ENCODE results near the gene SLC38A7.
"Not testable (repeated sequence)": the region's sequence is repeated elsewhere in the genome, so short reads cannot be mapped to it uniquely, and the experiment has no call there.

The SLC38A7 gene

DNA sequence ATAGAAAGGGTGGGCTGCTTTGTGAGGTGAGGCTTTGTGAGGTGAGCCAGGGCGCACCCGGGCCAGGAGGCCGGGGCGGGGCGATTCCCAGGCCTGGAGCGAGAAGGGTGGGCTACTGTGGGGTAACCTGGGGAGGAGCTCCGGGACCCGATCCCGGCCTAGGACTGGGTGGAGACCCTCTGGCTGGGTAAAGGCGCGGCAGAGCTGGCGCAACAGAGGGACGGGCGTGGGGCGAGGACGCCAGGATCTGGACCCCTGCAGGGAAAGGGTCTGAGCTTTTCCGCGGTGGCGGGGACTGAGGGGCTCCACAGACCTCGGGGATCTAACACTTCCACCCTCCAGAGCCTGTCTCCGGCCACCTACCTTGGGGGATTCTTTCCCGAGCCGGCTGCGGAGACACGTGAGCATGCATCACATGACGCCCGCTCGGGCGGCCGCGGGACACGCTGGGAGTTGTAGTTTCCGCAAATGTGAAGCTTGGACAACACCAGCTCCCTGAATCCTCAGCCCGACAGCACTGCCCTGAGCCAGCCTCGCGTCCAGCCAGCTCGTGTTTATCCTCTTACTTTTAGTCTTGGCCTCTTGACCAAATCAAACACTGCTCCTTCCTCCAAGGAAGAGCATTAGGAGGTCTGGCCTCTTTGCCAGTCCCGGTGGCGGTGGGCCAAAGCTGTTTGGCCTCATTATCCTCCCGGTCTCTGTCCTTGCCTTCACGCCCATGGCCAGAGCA, at the start of gene SLC38A7:
TSS of gene SLC38A7 (minus strand) at position 417 of the 730 bp plus-strand sequence. CDS start 4,644 bp downstream, outside the sequence.
- DNase-seq, result peak; percentile 85
- in situ Hi-C loops (cut with HindIII; ENCODE audit: low pct_ligation_motif_present, low pct_unique_long_range_greater_than_20kb, low sequenced_read_pairs), result no loop called here

DNA sequence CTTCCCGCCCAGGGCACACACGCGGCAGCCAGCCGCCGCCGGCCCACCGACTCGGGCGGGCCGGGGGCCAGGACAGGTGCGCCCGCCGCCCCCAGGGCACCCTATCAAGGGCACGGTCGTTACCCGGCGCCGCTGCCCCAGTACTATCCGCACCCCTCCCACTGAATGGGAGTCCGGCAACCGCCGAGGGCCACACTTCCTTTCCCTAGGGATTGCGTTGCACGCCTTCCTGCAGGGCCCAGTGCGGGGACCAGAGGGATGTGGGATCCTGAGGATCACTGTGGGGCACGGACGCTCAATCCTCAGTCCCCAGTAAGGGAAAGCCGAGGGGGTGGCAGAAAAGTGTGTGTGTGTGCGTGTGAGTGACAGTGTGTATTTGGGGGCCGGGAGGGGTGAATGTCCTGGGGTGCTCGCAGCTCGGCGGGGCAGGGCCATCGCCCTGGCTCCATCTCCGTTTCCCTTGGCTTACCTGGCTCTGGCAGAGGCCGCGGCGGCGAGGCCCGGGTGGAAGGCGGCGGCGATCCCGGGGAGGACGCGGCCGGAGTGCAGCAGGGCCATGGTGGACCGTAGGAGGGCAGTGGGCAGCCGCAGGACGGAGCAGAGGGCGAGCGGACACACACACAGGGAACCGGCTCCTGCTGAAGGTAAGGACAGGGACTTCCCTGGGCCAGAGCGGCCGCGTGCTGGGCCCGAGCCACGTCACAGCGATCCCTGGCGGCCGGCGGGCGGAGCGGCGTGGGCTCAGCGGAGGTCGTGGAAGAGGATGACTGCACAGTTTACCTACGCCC, 49.3 kb upstream of the SLC38A7 start, which contains the start of gene GOT2:
TSS of gene GOT2 (minus strand) at position 646 of the 788 bp plus-strand sequence. CDS start at position 558, 88 bp downstream.
- in situ Hi-C loops (cut with HindIII; ENCODE audit: low pct_ligation_motif_present, low pct_unique_long_range_greater_than_20kb, low sequenced_read_pairs), result no loop called here
- DNase-seq, result peak; percentile 91

DNA sequence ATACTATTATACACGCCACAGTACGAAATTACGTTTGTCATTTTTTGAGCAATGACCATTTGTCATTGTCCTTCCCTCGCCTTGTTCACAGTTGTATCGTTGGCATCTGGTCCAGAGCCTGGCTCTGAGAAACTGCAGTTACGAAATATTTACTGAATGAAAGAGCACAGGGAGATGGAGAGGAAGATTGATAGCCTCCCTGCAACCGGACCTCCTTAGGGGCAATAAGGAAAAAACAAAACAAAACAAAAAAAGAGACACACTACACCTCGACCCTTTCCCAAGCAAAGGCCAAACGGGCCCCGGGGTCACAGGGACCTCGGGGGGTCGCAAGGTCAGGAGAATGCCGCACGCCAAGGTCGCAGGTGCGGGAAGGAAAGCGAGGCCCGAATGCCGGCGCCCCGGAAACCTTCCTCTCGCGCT, 48.7 kb upstream of the SLC38A7 start:
- DNase-seq, result peak; percentile 23
- in situ Hi-C loops (cut with HindIII; ENCODE audit: low pct_ligation_motif_present, low pct_unique_long_range_greater_than_20kb, low sequenced_read_pairs), result no loop called here

DNA sequence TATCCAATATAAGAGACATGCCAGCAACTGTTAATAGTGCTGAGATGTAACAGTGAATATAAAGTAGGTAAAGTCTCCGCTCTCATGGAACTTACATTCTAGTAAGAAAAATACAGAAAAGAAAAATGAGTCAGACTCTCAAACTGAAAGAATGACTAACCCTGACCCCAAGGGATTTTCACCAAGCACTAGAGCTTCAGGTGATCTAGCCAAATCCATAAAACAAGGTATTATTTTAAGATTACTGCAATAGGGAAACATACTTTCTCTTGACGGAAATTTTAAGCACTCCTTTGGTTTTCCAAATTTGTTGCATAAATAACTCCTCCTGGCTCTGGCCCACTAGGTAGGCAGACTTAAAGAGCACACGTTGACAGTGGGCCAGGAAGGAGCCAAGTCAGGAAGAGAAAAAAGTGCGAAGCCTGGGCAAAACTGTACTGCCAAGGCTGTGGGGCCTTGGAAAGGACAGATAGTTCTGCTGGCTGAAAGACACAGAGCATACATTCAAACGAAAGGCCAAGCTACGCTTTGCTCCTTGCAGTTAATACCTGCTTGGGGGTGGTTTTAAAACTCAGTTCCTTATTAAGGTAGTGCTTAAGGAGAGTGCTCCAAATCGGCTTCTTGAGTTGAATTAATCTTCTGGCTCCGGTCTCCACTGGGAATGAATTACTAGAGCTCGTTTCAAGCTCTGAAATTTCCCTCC, 48.1 kb upstream of the SLC38A7 start:
- in situ Hi-C loops (cut with HindIII; ENCODE audit: low pct_ligation_motif_present, low pct_unique_long_range_greater_than_20kb, low sequenced_read_pairs), result no loop called here
- DNase-seq, result peak; percentile 63

DNA sequence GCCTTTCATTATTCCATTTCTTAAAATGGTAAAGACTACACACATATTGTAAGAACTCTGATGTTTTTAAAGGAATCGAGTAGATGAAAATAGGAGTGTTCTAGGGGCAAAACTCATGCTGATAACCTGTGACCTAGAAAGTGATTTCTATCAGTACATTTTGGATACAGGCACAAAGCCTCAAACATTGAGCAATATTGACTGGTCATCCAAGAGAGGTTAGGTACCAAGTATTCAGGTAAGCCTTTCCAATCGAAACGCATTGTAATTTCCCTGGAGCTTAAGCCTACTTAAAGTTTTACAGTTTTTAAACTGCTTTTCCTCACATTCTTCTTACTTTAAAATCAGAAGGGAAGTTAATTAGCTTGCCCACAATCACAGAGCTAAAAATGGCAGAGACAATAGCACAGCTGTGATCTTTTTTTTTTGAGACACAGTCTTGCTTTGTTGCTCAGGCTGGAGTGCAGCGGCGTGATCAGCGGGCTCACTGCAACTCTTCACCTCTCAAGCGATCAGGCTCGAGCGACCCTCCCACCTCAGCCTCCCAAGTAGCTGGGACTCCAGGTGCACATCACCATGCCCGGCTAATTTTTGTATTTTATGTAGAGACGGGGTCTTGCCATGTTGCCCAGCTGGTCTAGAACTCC, 46.3 kb upstream of the SLC38A7 start:
- in situ Hi-C loops (cut with HindIII; ENCODE audit: low pct_ligation_motif_present, low pct_unique_long_range_greater_than_20kb, low sequenced_read_pairs), result no loop called here
- DNase-seq, result no peak

DNA sequence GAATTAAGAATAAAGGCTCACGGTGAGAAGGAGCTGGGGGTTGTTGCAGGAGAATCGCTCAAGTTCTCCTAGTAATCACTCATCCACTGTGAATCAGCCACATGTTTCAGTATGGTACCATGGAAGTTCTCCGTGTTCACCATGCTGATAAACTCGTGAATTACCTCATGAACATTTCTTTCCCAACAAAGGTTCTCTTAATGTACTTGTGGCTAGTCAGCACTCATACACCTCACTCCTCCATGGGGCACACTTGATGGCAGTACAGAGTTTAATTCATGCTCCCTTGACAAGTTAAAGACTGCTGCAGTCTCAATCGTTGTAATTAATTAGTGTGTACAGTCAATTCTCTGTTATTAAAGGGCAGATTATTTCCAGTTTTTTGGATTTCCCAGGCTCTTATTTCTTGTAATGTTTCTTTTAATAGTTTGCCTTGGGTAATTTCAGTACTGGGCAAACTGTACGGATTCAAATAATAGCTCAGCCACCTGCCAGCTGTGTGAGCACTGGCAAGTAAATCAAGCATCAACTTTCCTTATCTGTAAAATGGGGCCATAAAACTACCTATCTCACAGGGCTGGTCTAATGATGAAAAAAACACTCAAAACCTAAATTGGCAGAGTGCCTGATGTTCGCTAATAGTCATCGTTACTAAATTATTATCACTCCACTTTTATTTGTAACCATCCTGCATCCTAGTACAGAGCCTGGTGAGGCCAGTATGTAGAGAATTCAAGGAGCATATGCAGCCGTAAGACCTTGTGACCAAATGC, 43.4 kb upstream of the SLC38A7 start:
- in situ Hi-C loops (cut with HindIII; ENCODE audit: low pct_ligation_motif_present, low pct_unique_long_range_greater_than_20kb, low sequenced_read_pairs), result no loop called here

DNA sequence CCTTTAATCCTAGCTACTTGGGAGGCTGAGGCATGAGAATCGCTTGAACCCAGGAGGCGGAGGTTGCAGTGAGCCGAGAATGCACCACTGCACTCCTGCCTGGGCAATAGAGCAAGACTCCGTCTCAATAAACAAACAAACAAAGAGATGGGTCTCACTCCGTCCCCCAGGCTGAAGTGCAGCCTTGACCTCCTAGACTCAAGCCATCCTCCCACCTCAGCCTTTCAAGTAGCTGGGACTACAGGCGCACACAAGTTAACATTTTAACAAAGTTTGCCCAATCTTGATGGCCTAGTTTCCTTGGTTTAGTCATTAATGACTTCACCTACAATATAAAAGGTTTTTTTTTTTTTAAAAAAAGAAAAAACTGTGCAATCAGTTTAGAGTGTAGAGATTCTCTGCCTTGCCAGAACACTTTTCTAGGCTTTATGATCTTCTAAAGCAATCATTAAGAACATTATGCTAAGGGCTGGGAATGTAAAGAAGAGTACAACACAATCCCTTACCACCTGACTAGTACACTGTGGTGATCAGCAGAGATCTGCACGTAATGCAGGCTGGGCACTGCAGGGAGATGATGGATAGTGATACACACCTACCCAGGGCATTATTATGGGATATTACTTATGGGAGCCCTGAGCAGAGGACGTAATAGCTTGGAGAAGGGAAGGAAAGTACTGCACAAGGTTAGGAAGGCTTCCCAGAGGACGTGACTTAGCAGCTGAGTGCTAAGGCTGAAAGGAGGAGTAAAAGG, 42.6 kb upstream of the SLC38A7 start:
- no peak for DNase-seq
- in situ Hi-C loops (cut with HindIII; ENCODE audit: low pct_ligation_motif_present, low pct_unique_long_range_greater_than_20kb, low sequenced_read_pairs), result no loop called here

More for the DNA sequence above, 43.4 kb upstream of the SLC38A7 start:
- DNase-seq, result no peak

DNA sequence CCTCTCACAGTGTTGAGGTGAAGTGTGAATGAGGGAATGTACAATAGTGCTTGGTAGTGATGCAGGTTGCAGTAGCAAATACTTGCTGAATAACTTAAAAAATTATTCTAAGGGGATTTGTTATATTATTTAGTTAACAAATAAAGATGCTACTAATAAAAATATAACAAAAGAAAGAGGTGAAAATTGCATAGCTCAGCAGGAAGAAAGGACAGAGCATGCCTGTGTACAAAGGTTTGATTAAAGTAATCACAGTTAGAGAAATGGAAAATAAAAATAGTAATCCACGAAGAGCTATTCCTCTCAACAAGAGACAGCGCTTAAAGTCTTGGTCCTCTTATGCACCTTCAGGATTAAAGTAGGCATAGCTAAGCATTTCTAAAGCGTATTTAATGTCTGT, 38.5 kb upstream of the SLC38A7 start:
- DNase-seq, result no peak
- in situ Hi-C loops (cut with HindIII; ENCODE audit: low pct_ligation_motif_present, low pct_unique_long_range_greater_than_20kb, low sequenced_read_pairs), result no loop called here

GRCh38 chr16:58717994-58718393, 33.4 kb upstream of the SLC38A7 start:
- in situ Hi-C loops (cut with HindIII; ENCODE audit: low pct_ligation_motif_present, low pct_unique_long_range_greater_than_20kb, low sequenced_read_pairs), result no loop called here
- no peak for DNase-seq

DNA sequence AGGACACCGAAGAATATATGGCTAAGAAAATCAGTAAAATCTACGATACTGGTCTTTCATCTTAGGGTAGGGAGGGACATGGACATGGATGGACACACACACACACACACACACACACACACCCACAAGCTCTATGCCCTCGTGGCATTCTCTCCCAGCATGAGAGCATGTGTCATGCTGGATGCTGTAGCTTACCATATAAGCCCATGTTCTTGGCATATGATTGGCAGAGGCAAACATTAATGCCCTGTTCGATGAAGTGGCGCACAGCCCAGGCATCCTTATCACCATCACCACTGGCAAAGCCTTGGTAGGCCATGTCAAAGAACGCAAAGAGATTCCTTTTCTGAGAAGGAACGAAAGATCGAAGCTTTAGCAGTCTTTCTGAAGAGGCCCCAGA, 31.9 kb upstream of the SLC38A7 start:
- in situ Hi-C loops (cut with HindIII; ENCODE audit: low pct_ligation_motif_present, low pct_unique_long_range_greater_than_20kb, low sequenced_read_pairs), result no loop called here
- no peak for DNase-seq

GRCh38 chr16:58713742-58714141, 29.2 kb upstream of the SLC38A7 start:
- in situ Hi-C loops (cut with HindIII; ENCODE audit: low pct_ligation_motif_present, low pct_unique_long_range_greater_than_20kb, low sequenced_read_pairs), result no loop called here
- no peak for DNase-seq

DNA sequence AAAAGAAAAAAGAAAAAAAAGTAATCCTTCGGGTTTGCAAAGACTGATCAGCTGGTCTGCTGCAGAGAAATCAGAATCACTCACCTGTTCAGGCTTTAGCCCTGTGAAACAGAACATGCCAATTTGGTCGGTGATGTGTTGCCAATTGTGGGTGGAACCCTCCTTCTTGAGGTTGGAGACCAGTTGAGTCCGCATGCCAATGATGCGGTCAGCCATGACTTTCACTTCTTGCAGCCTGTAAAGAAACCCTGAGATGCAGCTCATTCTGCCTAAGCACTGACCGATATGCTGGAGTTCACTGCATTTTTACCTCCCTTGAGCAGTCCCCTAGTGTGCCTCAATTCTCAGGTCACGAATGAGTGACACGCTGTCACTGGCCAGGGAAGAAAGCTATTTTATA, 24.8 kb upstream of the SLC38A7 start:
- in situ Hi-C loops (cut with HindIII; ENCODE audit: low pct_ligation_motif_present, low pct_unique_long_range_greater_than_20kb, low sequenced_read_pairs), result no loop called here
- peak; percentile 86 for DNase-seq

- DNase-seq, result no peak
- in situ Hi-C loops (cut with HindIII; ENCODE audit: low pct_ligation_motif_present, low pct_unique_long_range_greater_than_20kb, low sequenced_read_pairs), result no loop called here
Observed at GRCh38 chr16:58699151-58699550, 14.6 kb upstream of the SLC38A7 start.

DNA sequence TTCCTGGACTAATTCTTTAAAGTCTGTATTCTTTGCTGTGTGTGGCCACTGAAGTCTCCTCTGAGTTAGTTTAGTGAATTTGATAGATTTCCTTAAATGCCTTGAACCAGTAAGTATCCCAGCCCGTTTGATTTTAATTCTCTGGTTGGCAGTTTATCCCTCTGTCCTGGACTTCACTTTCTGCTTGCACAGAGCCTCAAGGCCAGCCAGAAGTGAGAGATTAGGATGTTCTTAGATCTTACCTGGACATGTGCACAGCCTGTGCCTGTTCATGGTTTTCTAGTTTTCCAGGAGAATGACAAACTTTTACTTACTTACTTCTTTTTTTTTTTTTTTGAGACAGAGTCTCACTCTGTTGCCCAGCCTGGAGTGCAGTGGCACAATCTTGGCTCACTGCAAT, 10.8 kb upstream of the SLC38A7 start:
- in situ Hi-C loops (cut with HindIII; ENCODE audit: low pct_ligation_motif_present, low pct_unique_long_range_greater_than_20kb, low sequenced_read_pairs), result no loop called here
- DNase-seq, result no peak

GRCh38 chr16:58692450-58692849, 7.9 kb upstream of the SLC38A7 start:
- in situ Hi-C loops (cut with HindIII; ENCODE audit: low pct_ligation_motif_present, low pct_unique_long_range_greater_than_20kb, low sequenced_read_pairs), result no loop called here
- no peak for DNase-seq

- DNase-seq; in situ Hi-C loops (cut with HindIII; ENCODE audit: low pct_ligation_motif_present, low pct_unique_long_range_greater_than_20kb, low sequenced_read_pairs): not testable (repeated sequence)
Observed at GRCh38 chr16:58686985-58687706, 2.6 kb upstream of the SLC38A7 start.

DNA sequence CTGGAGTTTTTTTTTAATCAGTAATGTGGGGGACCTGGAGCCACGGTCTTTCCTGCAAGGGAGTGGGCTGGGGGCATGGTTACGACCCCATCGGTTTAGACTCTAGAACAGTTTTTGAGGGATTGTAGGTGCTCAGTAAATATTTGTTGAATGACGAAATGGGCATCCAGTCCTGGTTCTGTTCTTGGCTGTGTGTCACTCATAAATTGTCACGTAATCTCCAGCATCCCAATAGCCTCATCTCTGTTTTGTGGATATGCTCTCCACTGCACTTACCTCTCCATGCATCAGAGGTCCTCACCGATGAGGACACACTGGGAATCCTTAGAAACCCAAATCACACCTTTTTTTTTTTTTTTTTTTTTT, 497 bp upstream of the SLC38A7 start:
- in situ Hi-C loops (cut with HindIII; ENCODE audit: low pct_ligation_motif_present, low pct_unique_long_range_greater_than_20kb, low sequenced_read_pairs), result no loop called here
- DNase-seq, result no peak
